ENCODE results near the gene SMAD2. TPM values are rescaled to one million over a fixed set of nuclear protein-coding genes. Genes with fewer than 3 reads are reported as not detected.

The SMAD2 gene
- total and polyA plus RNA-seq, 2 experiments from 2014 or later: 30.9 to 90.7 TPM

- no peaks in the 10 kb centered on the region for H3K36me3 Mint-ChIP-seq (ENCODE audit: low read depth)
- no peaks in the 10 kb centered on the region for H3K27me3 ChIP-seq (ENCODE audit: insufficient read depth)
- no peaks in the 10 kb centered on the region for H3K79me2 ChIP-seq (replicated peaks; ENCODE audit: insufficient read depth)
- no peak overlapping the region for H3K4me3 ChIP-seq
- H3K27ac ChIP-seq (ENCODE audit: low read depth): no peak overlapping the region
- H3K9me2 ChIP-seq (ENCODE audit: insufficient read depth): 0 out of 2 replicates have a peak, but pooled peaks cover 3% of the 10 kb centered on the region
- H3K27ac Mint-ChIP-seq: no peak overlapping the region
- H3K4me2 ChIP-seq: no peak overlapping the region
- H4K20me1 ChIP-seq (replicated peaks; ENCODE audit: insufficient read depth): no peaks in the 10 kb centered on the region
- TF ChIP-seq JUNB (IDR thresholded peaks at IDR 0.05; ENCODE audit: unreplicated experiment) (no peak), STAT1 (IDR thresholded peaks at IDR 0.05; ENCODE audit: unreplicated experiment) (no peak), CREB1 (CRISPR knock-in tag; IDR thresholded peaks at IDR 0.05; ENCODE audit: low read depth) (no peak), CTCF (conservative IDR thresholded peaks at IDR 0.05; ENCODE audit: low read depth in 2 of 2) (peak; percentile 91 to 94), REST (IDR thresholded peaks at IDR 0.05; ENCODE audit: unreplicated experiment) (no peak)
- H3K36me3 ChIP-seq (ENCODE audit: insufficient read depth): no peaks in the 10 kb centered on the region
- DNase-seq (ENCODE audit: low spot score) (peak; percentile 81), ATAC-seq (peak; percentile 94)
- H3K27me3 Mint-ChIP-seq (ENCODE audit: insufficient read depth, low read depth, poor library complexity): peaks cover 5% of the 10 kb centered on the region
- H3K9me3 Mint-ChIP-seq: no peaks in the 10 kb centered on the region
- H3K4me1 Mint-ChIP-seq: peaks cover 3% of the 10 kb centered on the region
- H3F3A ChIP-seq (replicated peaks; ENCODE audit: low read depth): no peaks in the 10 kb centered on the region
- H3K4me1 ChIP-seq (ENCODE audit: insufficient read depth): no peaks in the 10 kb centered on the region; the same call in 1 of the 2 replicates
- H2AFZ ChIP-seq: peak overlapping the region; percentile 93
- H3K4me3 Mint-ChIP-seq: no peak overlapping the region
Measured at GRCh38 chr18:47772374-47773248, 157.8 kb downstream of the SMAD2 start.

GRCh38 chr18:47771922-47772321 is 158.5 kb downstream of the SMAD2 start:
- Histone ChIP-seq H3K79me2 (replicated peaks; ENCODE audit: insufficient read depth) (no peaks in the 10 kb centered on the region), H3K36me3 (ENCODE audit: insufficient read depth) (no peaks in the 10 kb centered on the region), H3K4me1 (ENCODE audit: insufficient read depth) (no peaks in the 10 kb centered on the region; the same call in 1 of the 2 replicates), H3K4me3 (no peak overlapping the region), H2AFZ (no peak overlapping the region), H3K9me2 (ENCODE audit: insufficient read depth) (0 out of 2 replicates have a peak, but pooled peaks cover 3% of the 10 kb centered on the region), H3F3A (replicated peaks; ENCODE audit: low read depth) (no peaks in the 10 kb centered on the region), H4K20me1 (replicated peaks; ENCODE audit: insufficient read depth) (no peaks in the 10 kb centered on the region), H3K27ac (ENCODE audit: low read depth) (no peak overlapping the region), H3K27me3 (ENCODE audit: insufficient read depth) (no peaks in the 10 kb centered on the region), H3K4me2 (no peak overlapping the region)
- Mint-ChIP-seq H3K4me3 (no peak overlapping the region), H3K27ac (no peak overlapping the region), H3K36me3 (ENCODE audit: low read depth) (no peaks in the 10 kb centered on the region), H3K9me3 (no peaks in the 10 kb centered on the region), H3K27me3 (ENCODE audit: insufficient read depth, low read depth, poor library complexity) (peaks cover 5% of the 10 kb centered on the region), H3K4me1 (peaks cover 4% of the 10 kb centered on the region)
- ATAC-seq: no peak
- DNase-seq (ENCODE audit: low spot score): no peak
- TF ChIP-seq EZH2 (IDR thresholded peaks at IDR 0.05; ENCODE audit: low read depth, unreplicated experiment) (no peak), JUNB (IDR thresholded peaks at IDR 0.05; ENCODE audit: unreplicated experiment) (no peak), CREB1 (CRISPR knock-in tag; IDR thresholded peaks at IDR 0.05; ENCODE audit: low read depth) (no peak), NANOG (IDR thresholded peaks at IDR 0.05; ENCODE audit: borderline replicate concordance) (no peak), STAT1 (IDR thresholded peaks at IDR 0.05; ENCODE audit: unreplicated experiment) (no peak), CTCF (conservative IDR thresholded peaks at IDR 0.05; ENCODE audit: low read depth in 2 of 2) (no peak), EZH2phosphoT487 (IDR thresholded peaks at IDR 0.05; ENCODE audit: unreplicated experiment) (no peak), POLR2AphosphoS5 (IDR thresholded peaks at IDR 0.05; ENCODE audit: low read depth) (no peak), ZNF114 (CRISPR knock-in tag; IDR thresholded peaks at IDR 0.05) (no peak)

Data from GM23338 (cell line).